GM19099 (cell line): ENCODE measurements around the gene CMPK1.

ENCODE experiments used
- POLR2A ChIP-seq: IDR thresholded peaks from 3 replicates; pipeline ENCODE4 v1.6.1; 2011; ENCODE audit warnings: low read depth; ENCODE audit not compliant: insufficient read length; ENCODE audit errors: extremely low read depth

Gene CMPK1

GRCh38 chr1:47407481-47407880, 73.9 kb downstream of the CMPK1 start:
- no peak for TF ChIP-seq POLR2A

- TF ChIP-seq POLR2A, result no peak
Observed at GRCh38 chr1:47409311-47410067, 75.9 kb downstream of the CMPK1 start.

GRCh38 chr1:47410068-47410455, 76.5 kb downstream of the CMPK1 start:
- no peak for TF ChIP-seq POLR2A

- TF ChIP-seq POLR2A, result no peak
Observed at GRCh38 chr1:47411436-47411835, 77.8 kb downstream of the CMPK1 start.

- TF ChIP-seq POLR2A, result no peak
Observed at GRCh38 chr1:47412437-47412836, 78.8 kb downstream of the CMPK1 start.

- no peak for TF ChIP-seq POLR2A
Observed at GRCh38 chr1:47415728-47416318, 82.2 kb downstream of the CMPK1 start, which contains the start of gene FOXE3. Gene FOXE3, plus strand, starts transcription at chr1:47416285. Its CDS starts 31 bp downstream, at chr1:47416316.

GRCh38 chr1:47416319-47417169, 83.0 kb downstream of the CMPK1 start:
- TF ChIP-seq POLR2A, result no peak

- TF ChIP-seq POLR2A, result no peak
Observed at GRCh38 chr1:47417170-47418044, 83.8 kb downstream of the CMPK1 start.

GRCh38 chr1:47418122-47418521, 84.5 kb downstream of the CMPK1 start:
- TF ChIP-seq POLR2A, result no peak

GRCh38 chr1:47418681-47419325, 85.2 kb downstream of the CMPK1 start:
- no peak for TF ChIP-seq POLR2A

- no peak for TF ChIP-seq POLR2A
Observed at GRCh38 chr1:47420547-47420946, 87.0 kb downstream of the CMPK1 start.

GRCh38 chr1:47423872-47424271, 90.3 kb downstream of the CMPK1 start:
- no peak for TF ChIP-seq POLR2A

- no peak for TF ChIP-seq POLR2A
Observed at GRCh38 chr1:47424336-47424982, 90.9 kb downstream of the CMPK1 start.
